ENCODE measurements around the gene TMEM86B.

TMEM86B gene

DNA sequence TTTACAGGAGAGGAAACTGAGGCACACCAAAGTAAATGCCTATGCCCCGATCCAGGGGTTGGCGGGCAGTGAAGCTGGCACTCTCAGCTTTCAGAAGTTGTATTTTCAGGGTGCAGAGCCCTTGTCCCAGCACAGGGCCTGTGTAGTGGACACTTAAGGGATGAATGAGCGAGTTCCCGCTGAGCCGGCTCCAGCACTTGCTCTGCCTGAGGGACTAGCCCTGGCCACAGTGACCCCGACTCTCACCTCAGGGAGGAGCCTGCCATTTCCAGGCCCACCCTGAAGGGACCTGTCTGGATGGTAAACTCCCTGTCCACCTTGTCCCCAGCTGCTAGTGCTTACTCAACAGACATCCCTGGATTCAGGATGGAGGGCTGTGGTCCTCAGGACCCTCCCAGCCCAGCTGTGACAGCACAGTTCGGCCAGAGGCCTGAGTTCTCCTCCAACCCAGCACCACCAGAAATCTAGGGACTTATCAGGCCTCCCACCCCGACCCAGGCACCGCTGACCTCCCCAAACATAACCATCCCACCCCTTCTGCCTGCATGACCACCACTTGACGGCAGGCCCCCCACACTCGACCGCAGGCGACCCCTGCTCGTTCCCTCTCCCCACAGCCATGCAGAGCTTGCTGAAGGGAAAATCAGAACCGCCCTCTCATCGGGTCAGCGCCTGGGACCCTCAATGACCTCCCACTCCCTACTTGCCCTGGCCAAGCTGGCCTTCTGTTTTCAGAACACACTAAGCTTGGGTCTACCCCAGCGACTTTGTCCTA lies 21.9 kb upstream of the TMEM86B start:
- Histone ChIP-seq H4K20me1 (peaks cover 100% of the 10 kb centered on the region), H3K4me3 (peak overlapping the region; percentile 88), H3K9ac (peak overlapping the region; percentile 97), H3K4me1 (peaks cover 86% of the 10 kb centered on the region), H3K9me3 (no peaks in the 10 kb centered on the region), H3K27ac (peak overlapping the region; percentile 98), H3K36me3 (peaks cover 58% of the 10 kb centered on the region), H3K4me2 (peak overlapping the region; percentile 98), H3K27me3 (no peaks in the 10 kb centered on the region)
- TF ChIP-seq Cebpa-rat (IDR thresholded peaks at IDR 0.05) = no peak

- H3K27ac ChIP-seq = no peak overlapping the region; the same call in 1 of the 2 replicates
These were observed 21.3 kb upstream of the TMEM86B start for GRCh38 chr19:55249841-55250240.

DNA sequence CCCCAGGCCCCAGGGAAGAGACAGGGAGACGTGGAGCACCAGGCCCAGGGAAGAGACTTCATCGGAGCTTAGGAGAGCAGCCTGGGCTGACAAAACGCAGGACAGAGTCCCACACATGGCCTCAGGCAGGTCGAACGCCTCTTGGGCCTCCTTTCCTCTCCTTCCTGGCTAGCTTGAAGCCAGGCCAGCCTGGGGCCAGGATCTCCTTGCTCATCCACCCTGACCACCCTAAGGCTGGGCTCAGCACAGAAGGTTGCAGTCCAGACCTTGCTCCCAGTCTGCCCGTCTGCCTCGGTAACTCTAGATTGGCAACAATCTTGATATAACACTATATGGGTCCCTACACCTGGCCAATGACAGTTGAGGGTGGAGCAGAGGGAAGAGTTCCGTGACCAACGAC lies 20.1 kb upstream of the TMEM86B start:
- Histone ChIP-seq H3K27me3 (no peaks in the 10 kb centered on the region), H3K4me3 (no peak overlapping the region), H3K36me3 (peaks cover 76% of the 10 kb centered on the region), H3K9me3 (no peaks in the 10 kb centered on the region), H4K20me1 (peaks cover 100% of the 10 kb centered on the region), H3K4me2 (peak overlapping the region; percentile 98; the same call in 1 of the 2 replicates), H3K4me1 (peaks cover 71% of the 10 kb centered on the region), H3K9ac (peak overlapping the region; percentile 57), H3K27ac (peak overlapping the region; percentile 38; the same call in 1 of the 2 replicates)
- no peak for TF ChIP-seq Cebpa-rat (IDR thresholded peaks at IDR 0.05)

More at GRCh38 chr19:55249841-55250240, 21.3 kb upstream of the TMEM86B start:
- peak overlapping the region; percentile 98 for H3K4me2 ChIP-seq
- no peak overlapping the region for H3K4me3 ChIP-seq
- TF ChIP-seq Cebpa-rat (IDR thresholded peaks at IDR 0.05) = no peak
- no peak overlapping the region for H3K9ac ChIP-seq
- H4K20me1 ChIP-seq = peaks cover 100% of the 10 kb centered on the region
- H3K4me1 ChIP-seq = peaks cover 80% of the 10 kb centered on the region
- peaks cover 64% of the 10 kb centered on the region for H3K36me3 ChIP-seq
- H3K27me3 ChIP-seq = no peaks in the 10 kb centered on the region
- no peaks in the 10 kb centered on the region for H3K9me3 ChIP-seq

- Histone ChIP-seq H3K9ac (peak overlapping the region; percentile 57), H4K20me1 (peaks cover 100% of the 10 kb centered on the region), H3K4me2 (peak overlapping the region; percentile 98), H3K4me1 (peaks cover 66% of the 10 kb centered on the region), H3K36me3 (peaks cover 81% of the 10 kb centered on the region), H3K4me3 (no peak overlapping the region), H3K9me3 (no peaks in the 10 kb centered on the region), H3K27me3 (no peaks in the 10 kb centered on the region), H3K27ac (peak overlapping the region; percentile 38)
- no peak for TF ChIP-seq Cebpa-rat (IDR thresholded peaks at IDR 0.05)
These were observed 19.7 kb upstream of the TMEM86B start for GRCh38 chr19:55248166-55248675.

DNA sequence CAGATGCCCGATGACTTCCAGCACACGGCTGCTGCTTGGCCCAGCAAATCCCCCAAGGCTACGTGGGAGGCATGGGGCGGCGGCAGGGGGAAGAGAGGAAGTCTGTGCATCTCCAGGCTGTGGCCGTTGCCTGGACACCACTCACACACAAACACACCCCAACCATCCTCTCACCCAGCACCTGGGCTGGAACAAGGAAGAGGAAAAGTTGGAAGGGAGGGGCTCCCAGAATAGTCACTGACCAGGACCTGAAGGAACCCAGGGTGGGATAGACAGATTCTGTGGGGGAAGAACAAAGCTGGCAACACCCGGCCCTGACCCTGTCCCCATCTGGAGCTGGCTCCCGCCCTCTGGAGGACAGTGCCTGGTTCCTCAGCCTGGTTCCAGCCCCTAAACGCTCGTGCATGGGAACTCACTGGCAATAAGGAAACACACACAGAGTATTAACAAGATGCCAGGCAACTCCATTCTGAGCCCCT lies 19.1 kb upstream of the TMEM86B start:
- Histone ChIP-seq H3K27ac (peak overlapping the region; percentile 19; the same call in 1 of the 2 replicates), H3K9ac (peak overlapping the region; percentile 57; the same call in 1 of the 2 replicates), H3K4me2 (peak overlapping the region; percentile 98), H3K9me3 (no peaks in the 10 kb centered on the region), H3K36me3 (peaks cover 83% of the 10 kb centered on the region), H3K4me3 (no peak overlapping the region), H4K20me1 (peaks cover 100% of the 10 kb centered on the region), H3K27me3 (no peaks in the 10 kb centered on the region), H3K4me1 (peaks cover 60% of the 10 kb centered on the region)
- TF ChIP-seq Cebpa-rat (IDR thresholded peaks at IDR 0.05) = no peak

- Histone ChIP-seq H3K4me2 (peak overlapping the region; percentile 98), H3K4me3 (no peak overlapping the region), H3K9me3 (no peaks in the 10 kb centered on the region), H4K20me1 (peaks cover 100% of the 10 kb centered on the region), H3K4me1 (peaks cover 51% of the 10 kb centered on the region), H3K36me3 (peaks cover 88% of the 10 kb centered on the region), H3K27me3 (no peaks in the 10 kb centered on the region), H3K27ac (0 out of 2 replicates have a peak overlapping the region, but pooled peaks have one; percentile 19), H3K9ac (no peak overlapping the region)
- no peak for TF ChIP-seq Cebpa-rat (IDR thresholded peaks at IDR 0.05)
These were observed 18.2 kb upstream of the TMEM86B start for GRCh38 chr19:55246462-55247451.

DNA sequence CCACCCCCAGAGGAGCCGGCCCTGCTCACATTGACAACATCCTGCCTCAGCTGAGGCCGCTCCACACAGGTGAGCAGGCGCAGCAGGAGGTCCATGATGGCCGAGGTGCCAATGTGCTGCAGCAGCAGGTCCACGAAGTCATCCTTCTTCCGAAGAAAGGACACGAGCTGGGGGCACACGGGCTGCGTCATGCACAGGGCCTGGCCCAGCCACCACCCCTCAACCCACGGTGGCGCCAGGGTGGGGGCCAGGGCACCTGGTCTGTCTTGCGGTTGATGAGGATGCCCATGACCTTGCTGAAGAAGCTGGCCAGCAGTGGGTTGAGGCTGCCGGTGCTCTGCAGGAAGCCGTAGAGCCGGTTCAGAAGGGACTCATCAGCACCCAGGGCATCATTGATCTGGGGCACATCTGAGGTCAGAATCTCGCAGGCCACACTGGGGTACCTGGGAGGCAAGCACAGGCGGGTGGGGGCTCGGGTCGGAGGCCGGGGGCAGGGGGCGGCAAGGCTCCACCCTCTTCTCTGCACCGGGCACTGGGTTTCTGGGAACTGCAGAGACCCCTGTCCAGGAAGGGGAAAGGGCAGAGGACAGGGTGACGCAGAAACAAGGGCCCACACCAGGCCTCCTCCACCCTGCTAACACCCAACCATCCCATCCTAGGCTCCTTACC lies 16.8 kb upstream of the TMEM86B start:
- TF ChIP-seq Cebpa-rat (IDR thresholded peaks at IDR 0.05) = no peak
- H3K27ac ChIP-seq = no peak overlapping the region
- H3K4me1 ChIP-seq = peaks cover 37% of the 10 kb centered on the region
- no peaks in the 10 kb centered on the region for H3K27me3 ChIP-seq
- H3K4me3 ChIP-seq = no peak overlapping the region
- no peak overlapping the region for H3K9ac ChIP-seq
- H3K36me3 ChIP-seq = peaks cover 99% of the 10 kb centered on the region
- H4K20me1 ChIP-seq = peaks cover 98% of the 10 kb centered on the region
- H3K9me3 ChIP-seq = no peaks in the 10 kb centered on the region
- no peak overlapping the region for H3K4me2 ChIP-seq

GRCh38 chr19:55244004-55244680 lies 15.6 kb upstream of the TMEM86B start:
- Histone ChIP-seq H3K9me3 (no peaks in the 10 kb centered on the region), H3K4me2 (no peak overlapping the region), H3K9ac (no peak overlapping the region), H3K27me3 (no peaks in the 10 kb centered on the region), H3K27ac (no peak overlapping the region), H3K4me3 (no peak overlapping the region), H3K36me3 (peaks cover 99% of the 10 kb centered on the region), H3K4me1 (peaks cover 25% of the 10 kb centered on the region), H4K20me1 (peaks cover 98% of the 10 kb centered on the region)
- TF ChIP-seq Cebpa-rat (IDR thresholded peaks at IDR 0.05) = no peak

All from BLaER1 (cell line).